NB4 (cell line): ENCODE measurements around the gene SEC24C.

Source experiments
- DNase-seq: peaks from one replicate; pipeline ENCODE4 v3.0.0; 2010; ENCODE audit warnings: low read depth
- H3K4me3 ChIP-seq: one replicate; pipeline ENCODE4 v1.5.1; 2011; ENCODE audit warnings: mild to moderate bottlenecking, low read depth, low read length, moderate library complexity
- MYC ChIP-seq: IDR thresholded peaks from 2 replicates; pipeline ENCODE4 v1.6.1; 2011; ENCODE audit warnings: low read depth, low read length
- POLR2A ChIP-seq: IDR thresholded peaks from 2 replicates; pipeline ENCODE4 v1.6.1; 2011; ENCODE audit warnings: mild to moderate bottlenecking; ENCODE audit not compliant: insufficient read length; ENCODE audit errors: extremely low read depth
- TF ChIP-seq, protein P1 (sequence below): IDR thresholded peaks from 2 replicates; pipeline ENCODE4 v1.6.1; 2011; ENCODE audit warnings: low read depth, low read length
- TF ChIP-seq, protein P2 (sequence below): IDR thresholded peaks from one replicate; pipeline ENCODE4 v1.5.1; 2012; ENCODE audit warnings: low read depth, low read length

Gene SEC24C

DNA sequence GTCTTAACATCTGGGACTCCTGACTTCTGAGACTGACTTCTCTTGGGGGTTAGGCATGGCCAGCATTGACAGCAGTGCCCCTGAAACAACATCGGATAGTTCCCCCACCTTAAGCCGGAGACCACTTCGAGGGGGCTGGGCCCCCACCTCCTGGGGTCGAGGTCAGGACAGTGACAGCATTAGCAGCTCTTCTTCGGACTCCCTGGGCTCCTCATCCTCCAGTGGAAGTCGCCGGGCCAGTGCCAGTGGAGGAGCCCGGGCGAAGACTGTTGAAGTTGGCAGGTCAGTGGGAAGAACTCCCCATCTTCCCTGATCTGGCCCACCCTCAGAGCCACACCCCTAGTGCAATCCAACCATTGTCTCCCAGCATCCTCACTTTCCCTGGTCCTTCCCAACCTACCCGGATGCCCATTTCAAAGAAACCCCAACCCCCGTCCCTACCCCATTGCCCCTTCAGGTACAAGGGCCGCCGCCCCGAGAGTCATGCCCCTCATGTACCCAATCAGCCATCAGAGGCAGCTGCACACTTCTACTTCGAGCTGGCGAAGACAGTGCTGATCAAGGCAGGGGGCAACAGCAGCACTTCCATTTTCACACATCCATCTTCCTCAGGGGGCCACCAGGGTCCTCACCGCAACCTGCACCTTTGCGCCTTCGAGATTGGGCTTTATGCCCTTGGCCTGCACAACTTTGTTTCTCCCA, 53.3 kb downstream of the SEC24C start:
- no peak for DNase-seq
- H3K4me3 ChIP-seq = no peak overlapping the region
- TF ChIP-seq, protein P1, sequence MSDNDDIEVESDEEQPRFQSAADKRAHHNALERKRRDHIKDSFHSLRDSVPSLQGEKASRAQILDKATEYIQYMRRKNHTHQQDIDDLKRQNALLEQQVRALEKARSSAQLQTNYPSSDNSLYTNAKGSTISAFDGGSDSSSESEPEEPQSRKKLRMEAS = no peak
- TF ChIP-seq MYC (no peak), POLR2A (no peak)
- TF ChIP-seq, protein P2, sequence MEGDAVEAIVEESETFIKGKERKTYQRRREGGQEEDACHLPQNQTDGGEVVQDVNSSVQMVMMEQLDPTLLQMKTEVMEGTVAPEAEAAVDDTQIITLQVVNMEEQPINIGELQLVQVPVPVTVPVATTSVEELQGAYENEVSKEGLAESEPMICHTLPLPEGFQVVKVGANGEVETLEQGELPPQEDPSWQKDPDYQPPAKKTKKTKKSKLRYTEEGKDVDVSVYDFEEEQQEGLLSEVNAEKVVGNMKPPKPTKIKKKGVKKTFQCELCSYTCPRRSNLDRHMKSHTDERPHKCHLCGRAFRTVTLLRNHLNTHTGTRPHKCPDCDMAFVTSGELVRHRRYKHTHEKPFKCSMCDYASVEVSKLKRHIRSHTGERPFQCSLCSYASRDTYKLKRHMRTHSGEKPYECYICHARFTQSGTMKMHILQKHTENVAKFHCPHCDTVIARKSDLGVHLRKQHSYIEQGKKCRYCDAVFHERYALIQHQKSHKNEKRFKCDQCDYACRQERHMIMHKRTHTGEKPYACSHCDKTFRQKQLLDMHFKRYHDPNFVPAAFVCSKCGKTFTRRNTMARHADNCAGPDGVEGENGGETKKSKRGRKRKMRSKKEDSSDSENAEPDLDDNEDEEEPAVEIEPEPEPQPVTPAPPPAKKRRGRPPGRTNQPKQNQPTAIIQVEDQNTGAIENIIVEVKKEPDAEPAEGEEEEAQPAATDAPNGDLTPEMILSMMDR = no peak

DNA sequence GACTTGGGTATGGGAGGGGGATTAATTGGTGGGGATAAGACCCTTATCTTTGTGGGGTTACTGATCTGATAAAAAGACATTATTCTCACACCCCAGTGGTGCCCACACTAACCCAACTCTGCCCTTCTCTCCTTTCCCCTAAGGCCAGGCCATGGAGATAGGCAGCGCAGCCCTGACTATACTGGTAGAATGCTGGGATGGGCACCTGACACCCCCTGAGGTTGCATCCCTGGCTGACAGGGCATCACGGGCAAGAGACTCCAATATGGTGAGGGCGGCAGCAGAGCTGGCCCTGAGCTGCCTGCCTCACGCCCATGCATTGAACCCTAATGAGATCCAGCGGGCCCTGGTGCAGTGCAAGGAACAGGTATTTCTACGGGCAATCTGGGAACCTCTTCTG, 53.9 kb downstream of the SEC24C start:
- DNase-seq = no peak
- TF ChIP-seq, protein P1 = no peak
- no peak for TF ChIP-seq MYC
- no peak for TF ChIP-seq POLR2A
- TF ChIP-seq, protein P2 = no peak
- no peak overlapping the region for H3K4me3 ChIP-seq

DNA sequence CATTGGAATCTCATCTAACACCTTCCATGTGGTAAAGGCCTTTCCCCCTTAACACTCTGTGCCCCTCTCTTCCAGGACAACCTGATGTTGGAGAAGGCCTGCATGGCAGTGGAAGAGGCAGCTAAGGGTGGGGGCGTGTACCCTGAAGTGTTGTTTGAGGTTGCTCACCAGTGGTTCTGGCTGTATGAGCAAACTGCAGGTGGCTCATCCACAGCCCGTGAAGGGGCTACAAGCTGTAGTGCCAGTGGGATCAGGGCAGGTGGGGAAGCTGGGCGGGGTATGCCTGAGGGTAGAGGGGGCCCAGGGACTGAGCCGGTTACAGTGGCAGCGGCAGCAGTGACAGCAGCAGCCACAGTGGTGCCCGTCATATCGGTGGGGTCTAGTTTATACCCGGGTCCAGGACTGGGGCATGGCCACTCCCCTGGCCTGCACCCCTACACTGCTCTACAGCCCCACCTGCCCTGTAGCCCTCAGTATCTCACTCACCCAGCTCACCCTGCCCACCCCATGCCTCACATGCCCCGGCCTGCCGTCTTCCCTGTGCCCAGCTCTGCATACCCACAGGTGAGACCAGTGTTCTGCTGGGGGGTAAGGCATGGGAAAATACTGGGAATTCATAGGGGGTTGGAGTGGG, 54.9 kb downstream of the SEC24C start:
- no peak overlapping the region for H3K4me3 ChIP-seq
- DNase-seq = no peak
- TF ChIP-seq POLR2A (no peak), MYC (no peak)
- TF ChIP-seq, protein P1 = no peak
- TF ChIP-seq, protein P2 = no peak

GRCh38 chr10:73799899-73800559, 55.9 kb downstream of the SEC24C start:
- TF ChIP-seq, protein P1 = no peak
- TF ChIP-seq POLR2A = no peak
- TF ChIP-seq, protein P2 = no peak
- no peak for TF ChIP-seq MYC
- H3K4me3 ChIP-seq = no peak overlapping the region
- DNase-seq = no peak

DNA sequence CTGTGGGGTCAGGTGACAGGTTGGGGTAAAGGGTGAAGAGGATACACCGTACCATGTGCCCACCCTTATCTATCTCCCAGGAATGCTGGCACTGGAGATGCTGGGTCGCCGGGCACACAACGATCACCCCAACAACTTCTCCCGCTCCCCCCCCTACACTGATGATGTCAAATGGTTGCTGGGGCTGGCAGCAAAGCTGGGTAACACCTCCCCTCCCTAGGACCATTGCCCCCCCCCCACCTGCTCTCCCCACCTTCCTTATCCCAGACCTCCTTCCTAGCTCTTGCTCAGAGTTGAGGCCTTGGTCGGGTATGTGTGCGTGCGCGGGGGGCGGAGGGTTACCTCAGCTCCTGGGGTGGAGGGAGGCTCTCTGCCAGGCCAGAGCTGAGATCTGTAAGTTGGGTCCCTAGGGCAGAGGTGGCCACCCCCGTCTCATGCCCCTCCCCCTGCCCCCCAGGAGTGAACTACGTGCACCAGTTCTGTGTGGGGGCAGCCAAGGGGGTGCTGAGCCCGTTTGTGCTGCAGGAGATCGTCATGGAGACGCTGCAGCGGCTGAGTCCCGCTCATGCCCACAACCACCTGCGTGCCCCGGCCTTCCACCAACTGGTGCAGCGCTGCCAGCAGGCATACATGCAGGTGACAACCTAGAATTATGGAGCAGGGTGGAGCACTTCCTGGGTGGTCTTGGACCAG, 56.5 kb downstream of the SEC24C start:
- DNase-seq = no peak

More for the DNA sequence above, 56.5 kb downstream of the SEC24C start:
- no peak for TF ChIP-seq MYC
- TF ChIP-seq, protein P1 = no peak
- H3K4me3 ChIP-seq = no peak overlapping the region
